HG03064 (cell line): ENCODE data around the gene HERC2.

Source experiments
- ATAC-seq: cut with Tn5 transposase; IDR thresholded peaks from one replicate; pipeline ENCODE4 v1.9.1; 2021; ENCODE audit warnings: low read depth; ENCODE audit not compliant: unreplicated experiment

HERC2 gene

GRCh38 chr15:28116521-28117431 is 205.2 kb downstream of the HERC2 start:
- no peak for ATAC-seq

GRCh38 chr15:28115871-28116270 is 206.1 kb downstream of the HERC2 start:
- no peak for ATAC-seq

GRCh38 chr15:28114721-28115622 is 207.0 kb downstream of the HERC2 start:
- no peak for ATAC-seq

- no peak for ATAC-seq
These were observed 207.9 kb downstream of the HERC2 start for GRCh38 chr15:28114114-28114455.

GRCh38 chr15:28113394-28114113 is 208.4 kb downstream of the HERC2 start:
- no peak for ATAC-seq

- ATAC-seq, result no peak
These were observed 209.0 kb downstream of the HERC2 start for GRCh38 chr15:28112962-28113361.

- no peak for ATAC-seq
These were observed 209.7 kb downstream of the HERC2 start for GRCh38 chr15:28112101-28112760.

GRCh38 chr15:28111543-28111942 is 210.4 kb downstream of the HERC2 start:
- no peak for ATAC-seq

GRCh38 chr15:28110481-28110881 is 211.5 kb downstream of the HERC2 start:
- no peak for ATAC-seq

- no peak for ATAC-seq
These were observed 212.1 kb downstream of the HERC2 start for GRCh38 chr15:28109626-28110455.

- no peak for ATAC-seq
These were observed 214.1 kb downstream of the HERC2 start for GRCh38 chr15:28107904-28108275.

GRCh38 chr15:28107111-28107903 is 214.7 kb downstream of the HERC2 start:
- no peak for ATAC-seq

- ATAC-seq, result no peak
These were observed 215.5 kb downstream of the HERC2 start for GRCh38 chr15:28106294-28107110.

GRCh38 chr15:28105793-28106192 is 216.2 kb downstream of the HERC2 start:
- no peak for ATAC-seq

GRCh38 chr15:28105224-28105791 is 216.7 kb downstream of the HERC2 start:
- ATAC-seq, result no peak

GRCh38 chr15:28104326-28104725 is 217.7 kb downstream of the HERC2 start:
- ATAC-seq, result no peak

GRCh38 chr15:28103831-28104230 is 218.1 kb downstream of the HERC2 start:
- ATAC-seq, result no peak
